Measurements from ENCODE around the gene SMIM8.
"Not testable (repeated sequence)": the region's sequence is repeated elsewhere in the genome, so short reads cannot be mapped to it uniquely, and the experiment has no call there.

Gene SMIM8, protein sequence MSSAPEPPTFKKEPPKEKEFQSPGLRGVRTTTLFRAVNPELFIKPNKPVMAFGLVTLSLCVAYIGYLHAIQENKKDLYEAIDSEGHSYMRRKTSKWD

GRCh38 chr6:87322304-87323212, at the start of gene SMIM8:
SMIM8 (plus strand) TSS chr6:87322588; CDS start chr6:87337032, 14,444 bp downstream.
- H3K9me3 ChIP-seq (ENCODE audit: control insufficient read depth, insufficient read depth, low read length), result no peaks in the 10 kb centered on the region
- no peaks in the 10 kb centered on the region for H3K36me3 ChIP-seq (ENCODE audit: insufficient read depth, low read length)
- H3K4me1 ChIP-seq (ENCODE audit: insufficient read depth, low read length), result no peaks in the 10 kb centered on the region
- peak within 1 kb of the TSS; percentile 69 for H3K9ac ChIP-seq (ENCODE audit: low read depth, low read length)

DNA sequence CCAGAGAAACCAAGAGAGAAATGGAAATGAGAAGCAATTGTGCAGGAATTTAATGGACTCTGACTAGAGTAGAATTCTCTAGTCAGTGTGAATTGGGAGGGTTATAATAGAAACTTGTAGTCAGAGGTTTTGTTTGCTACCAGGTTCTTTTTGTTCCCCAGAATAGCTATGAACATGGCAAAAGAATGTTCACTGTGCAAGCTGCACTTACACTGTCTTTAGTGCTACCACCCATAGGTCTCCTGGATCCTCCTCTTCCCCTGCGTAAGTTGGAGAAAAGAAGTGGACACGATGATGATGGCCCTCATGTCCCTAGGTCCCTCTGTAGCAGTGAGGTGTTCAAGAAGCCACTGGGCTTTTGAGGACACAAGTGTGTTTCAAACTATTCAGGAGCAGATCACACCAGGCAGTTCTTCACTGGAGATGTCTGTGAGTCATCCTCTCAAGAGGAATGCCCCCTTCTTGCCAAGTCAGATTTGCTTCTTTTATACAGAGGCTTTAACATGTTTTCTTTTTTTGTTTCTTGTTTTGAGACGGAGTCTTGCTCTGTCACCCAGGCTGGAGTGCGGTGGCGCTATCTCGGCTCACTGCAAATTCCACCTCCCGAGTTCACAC, 47.6 kb upstream of the SMIM8 start:
- Histone ChIP-seq H3K9me3 (ENCODE audit: control insufficient read depth, insufficient read depth, low read length) (no peaks in the 10 kb centered on the region), H3K36me3 (ENCODE audit: insufficient read depth, low read length) (no peaks in the 10 kb centered on the region), H3K4me1 (ENCODE audit: insufficient read depth, low read length) (no peaks in the 10 kb centered on the region), H3K9ac (ENCODE audit: low read depth, low read length) (no peak overlapping the region)

- no peak overlapping the region for H3K9ac ChIP-seq (ENCODE audit: low read depth, low read length)
- no peaks in the 10 kb centered on the region for H3K9me3 ChIP-seq (ENCODE audit: control insufficient read depth, insufficient read depth, low read length)
- H3K36me3 ChIP-seq (ENCODE audit: insufficient read depth, low read length), result no peaks in the 10 kb centered on the region
- H3K4me1 ChIP-seq (ENCODE audit: insufficient read depth, low read length), result no peaks in the 10 kb centered on the region
Measured at GRCh38 chr6:87276624-87277023, 45.8 kb upstream of the SMIM8 start.

DNA sequence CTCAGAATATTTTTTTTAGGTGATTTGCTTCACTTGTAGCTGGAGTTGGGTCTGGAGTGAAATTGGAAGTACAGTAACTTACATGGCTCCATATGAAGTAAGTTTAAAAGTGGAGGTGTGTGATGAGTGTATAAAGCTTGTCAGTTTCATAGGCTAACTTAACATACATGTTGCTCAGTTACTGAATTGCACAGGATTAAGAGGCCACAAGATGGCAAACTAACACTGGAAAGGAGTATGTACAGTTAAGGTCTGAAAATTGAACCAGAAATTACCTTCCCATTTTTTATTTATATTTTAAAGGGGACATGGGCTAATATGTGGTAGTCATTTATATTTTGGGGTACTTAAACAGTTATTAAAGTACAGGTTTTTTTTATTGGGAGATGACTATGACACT, 45.3 kb upstream of the SMIM8 start:
- Histone ChIP-seq H3K4me1 (ENCODE audit: insufficient read depth, low read length) (no peaks in the 10 kb centered on the region), H3K9me3 (ENCODE audit: control insufficient read depth, insufficient read depth, low read length) (no peaks in the 10 kb centered on the region), H3K36me3 (ENCODE audit: insufficient read depth, low read length) (no peaks in the 10 kb centered on the region), H3K9ac (ENCODE audit: low read depth, low read length) (no peak overlapping the region)

DNA sequence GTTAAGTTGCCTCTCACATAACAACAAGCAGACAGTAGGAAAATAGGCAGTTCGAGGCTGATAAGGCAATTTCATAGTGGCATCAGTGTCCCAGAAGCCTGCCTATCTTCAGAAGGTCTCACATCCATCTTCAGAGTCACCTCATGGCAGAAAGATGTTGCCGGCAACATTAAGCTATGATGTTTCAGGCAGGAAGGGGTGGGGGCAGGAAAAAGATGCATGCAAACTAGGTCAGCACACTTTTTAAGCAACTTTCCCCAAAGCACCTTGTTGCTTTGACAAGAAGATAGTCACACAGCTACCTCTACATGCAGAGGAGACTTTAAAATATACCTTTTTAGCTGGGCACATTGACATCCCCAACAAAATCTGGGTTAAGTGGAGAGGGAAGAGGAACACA, 43.2 kb upstream of the SMIM8 start:
- Histone ChIP-seq H3K36me3 (ENCODE audit: insufficient read depth, low read length) (no peaks in the 10 kb centered on the region), H3K9me3 (ENCODE audit: control insufficient read depth, insufficient read depth, low read length) (no peaks in the 10 kb centered on the region), H3K9ac (ENCODE audit: low read depth, low read length) (no peak overlapping the region), H3K4me1 (ENCODE audit: insufficient read depth, low read length) (no peaks in the 10 kb centered on the region)

DNA sequence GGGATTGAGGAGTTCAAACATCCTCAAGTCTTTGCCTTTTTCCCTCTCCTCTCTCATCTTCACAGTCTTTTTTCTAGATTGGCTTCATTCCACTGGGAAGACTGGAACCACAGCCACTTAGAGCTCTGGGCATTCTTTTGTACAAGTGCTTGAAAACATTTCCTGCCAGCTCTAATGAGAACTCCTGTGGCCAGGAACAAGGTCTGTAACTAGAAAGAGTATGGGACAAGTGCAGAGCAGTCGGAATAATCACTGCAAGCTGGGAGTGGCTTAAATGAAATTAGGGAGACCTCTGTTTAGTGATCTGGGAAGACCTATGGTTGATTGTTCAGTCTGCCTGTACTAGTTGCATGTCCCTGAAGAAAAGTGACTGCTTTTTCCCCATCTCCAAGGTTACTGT, 41.0 kb upstream of the SMIM8 start:
- H3K36me3 ChIP-seq (ENCODE audit: insufficient read depth, low read length), result no peaks in the 10 kb centered on the region
- no peak overlapping the region for H3K9ac ChIP-seq (ENCODE audit: low read depth, low read length)
- H3K4me1 ChIP-seq (ENCODE audit: insufficient read depth, low read length), result no peaks in the 10 kb centered on the region
- H3K9me3 ChIP-seq (ENCODE audit: control insufficient read depth, insufficient read depth, low read length), result no peaks in the 10 kb centered on the region

- Histone ChIP-seq H3K9ac (ENCODE audit: low read depth, low read length) (no peak overlapping the region), H3K4me1 (ENCODE audit: insufficient read depth, low read length) (no peaks in the 10 kb centered on the region; the same call in 1 of the 2 replicates), H3K36me3 (ENCODE audit: insufficient read depth, low read length) (no peaks in the 10 kb centered on the region), H3K9me3 (ENCODE audit: control insufficient read depth, insufficient read depth, low read length) (no peaks in the 10 kb centered on the region)
Measured at GRCh38 chr6:87282743-87283142, 39.6 kb upstream of the SMIM8 start.

GRCh38 chr6:87283461-87283860, 38.9 kb upstream of the SMIM8 start:
- H3K9me3 ChIP-seq (ENCODE audit: control insufficient read depth, insufficient read depth, low read length), result no peaks in the 10 kb centered on the region

DNA sequence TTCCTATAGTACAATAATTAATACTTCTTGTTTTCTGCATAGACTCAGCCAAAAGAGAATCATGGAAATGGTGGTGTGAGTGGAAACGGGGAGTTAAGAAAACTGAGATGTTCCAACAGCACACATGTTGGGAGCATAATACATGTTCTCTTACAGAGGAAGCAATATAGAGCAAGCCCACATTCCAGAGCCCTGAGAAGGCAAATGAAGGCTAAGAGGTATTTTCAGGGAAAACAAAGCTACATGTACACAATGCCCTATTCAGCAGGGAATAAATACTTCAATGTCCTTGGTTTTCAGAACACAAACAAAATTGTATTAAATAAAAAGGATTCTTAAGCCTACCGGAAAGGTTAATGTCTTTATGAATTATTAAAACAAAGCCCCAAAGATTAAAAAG, 35.1 kb upstream of the SMIM8 start:
- Histone ChIP-seq H3K4me1 (ENCODE audit: insufficient read depth, low read length) (no peaks in the 10 kb centered on the region; the same call in 1 of the 2 replicates), H3K9ac (ENCODE audit: low read depth, low read length) (no peak overlapping the region), H3K36me3 (ENCODE audit: insufficient read depth, low read length) (no peaks in the 10 kb centered on the region)

More at GRCh38 chr6:87283461-87283860, 38.9 kb upstream of the SMIM8 start:
- Histone ChIP-seq H3K9ac (ENCODE audit: low read depth, low read length) (no peak overlapping the region), H3K36me3 (ENCODE audit: insufficient read depth, low read length) (no peaks in the 10 kb centered on the region), H3K4me1 (ENCODE audit: insufficient read depth, low read length) (no peaks in the 10 kb centered on the region; the same call in 1 of the 2 replicates)

GRCh38 chr6:87289571-87289970, 32.8 kb upstream of the SMIM8 start:
- no peaks in the 10 kb centered on the region for H3K36me3 ChIP-seq (ENCODE audit: insufficient read depth, low read length)
- no peaks in the 10 kb centered on the region; the same call in 1 of the 2 replicates for H3K4me1 ChIP-seq (ENCODE audit: insufficient read depth, low read length)
- no peak overlapping the region for H3K9ac ChIP-seq (ENCODE audit: low read depth, low read length)
- no peaks in the 10 kb centered on the region for H3K9me3 ChIP-seq (ENCODE audit: control insufficient read depth, insufficient read depth, low read length)

More for the DNA sequence above, 35.1 kb upstream of the SMIM8 start:
- H3K9me3 ChIP-seq (ENCODE audit: control insufficient read depth, insufficient read depth, low read length), result no peaks in the 10 kb centered on the region

DNA sequence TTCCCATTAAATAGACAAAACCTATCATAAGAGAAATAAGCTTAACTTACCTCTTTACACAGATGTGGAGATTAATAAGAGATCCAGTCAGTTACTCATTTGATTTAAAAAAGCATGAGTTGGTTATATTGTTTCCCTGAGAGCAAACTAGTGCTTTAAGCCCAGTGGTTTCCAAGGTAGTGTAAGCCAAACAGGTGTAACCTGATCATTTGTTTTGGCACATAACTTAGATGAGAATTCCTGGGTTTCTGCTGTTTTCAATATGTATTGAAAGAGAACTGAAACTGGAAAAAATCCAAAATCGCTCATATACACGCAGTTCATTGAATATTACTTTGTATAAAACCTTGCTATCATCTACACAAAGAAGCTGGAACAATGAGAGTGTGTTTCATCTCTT, 30.5 kb upstream of the SMIM8 start:
- Histone ChIP-seq H3K9ac (ENCODE audit: low read depth, low read length) (no peak overlapping the region), H3K36me3 (ENCODE audit: insufficient read depth, low read length) (no peaks in the 10 kb centered on the region), H3K4me1 (ENCODE audit: insufficient read depth, low read length) (no peaks in the 10 kb centered on the region; the same call in 1 of the 2 replicates), H3K9me3 (ENCODE audit: control insufficient read depth, insufficient read depth, low read length) (no peaks in the 10 kb centered on the region)

GRCh38 chr6:87293526-87293925, 28.9 kb upstream of the SMIM8 start:
- Histone ChIP-seq H3K4me1 (ENCODE audit: insufficient read depth, low read length) (no peaks in the 10 kb centered on the region), H3K9me3 (ENCODE audit: control insufficient read depth, insufficient read depth, low read length) (no peaks in the 10 kb centered on the region), H3K36me3 (ENCODE audit: insufficient read depth, low read length) (no peaks in the 10 kb centered on the region), H3K9ac (ENCODE audit: low read depth, low read length) (no peak overlapping the region)

DNA sequence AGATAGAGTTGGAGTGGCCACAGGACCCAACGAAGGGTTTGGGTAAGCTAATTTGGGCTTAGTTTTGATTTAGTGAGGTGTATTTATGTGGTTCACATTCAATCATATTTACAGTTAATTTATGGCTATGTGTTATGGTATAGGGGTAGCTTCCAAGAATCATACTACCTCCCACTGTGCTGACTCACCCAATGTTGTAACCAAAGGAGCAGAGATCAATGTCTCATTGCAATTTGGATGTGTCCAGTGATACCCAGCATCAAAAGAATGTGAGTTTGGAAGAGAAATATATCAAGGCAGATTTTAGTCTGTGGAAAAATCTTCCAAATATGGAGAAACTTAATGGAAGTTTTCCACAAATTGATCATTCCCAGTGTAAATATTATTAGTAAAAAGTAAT, 25.3 kb upstream of the SMIM8 start:
- no peaks in the 10 kb centered on the region for H3K9me3 ChIP-seq (ENCODE audit: control insufficient read depth, insufficient read depth, low read length)
- no peaks in the 10 kb centered on the region for H3K36me3 ChIP-seq (ENCODE audit: insufficient read depth, low read length)
- no peak overlapping the region for H3K9ac ChIP-seq (ENCODE audit: low read depth, low read length)
- H3K4me1 ChIP-seq (ENCODE audit: insufficient read depth, low read length), result no peaks in the 10 kb centered on the region

GRCh38 chr6:87301277-87301676, 21.1 kb upstream of the SMIM8 start:
- not testable (repeated sequence) for H3K4me1 ChIP-seq (ENCODE audit: insufficient read depth, low read length); H3K9me3 ChIP-seq (ENCODE audit: control insufficient read depth, insufficient read depth, low read length); H3K36me3 ChIP-seq (ENCODE audit: insufficient read depth, low read length); H3K9ac ChIP-seq (ENCODE audit: low read depth, low read length)

- Histone ChIP-seq H3K4me1 (ENCODE audit: insufficient read depth, low read length) (no peaks in the 10 kb centered on the region), H3K9me3 (ENCODE audit: control insufficient read depth, insufficient read depth, low read length) (no peaks in the 10 kb centered on the region), H3K36me3 (ENCODE audit: insufficient read depth, low read length) (no peaks in the 10 kb centered on the region), H3K9ac (ENCODE audit: low read depth, low read length) (no peak overlapping the region)
Measured at GRCh38 chr6:87308970-87309369, 13.4 kb upstream of the SMIM8 start.
